OCI-LY3 (cell line): ENCODE data around the gene ROBO1.

Experiments
- CTCF ChIP-seq: fragments of 200-600, 300-600 bp; sonication (generic); IDR thresholded peaks from 2 replicates; pipeline ENCODE4 v1.5.1; 2014; ENCODE audit warnings: antibody characterized with exemption, low read length, low read depth
- EZH2phosphoT487 ChIP-seq: fragments of 200-600 bp; shearing (Covaris generic); IDR thresholded peaks from 2 replicates; pipeline ENCODE4 v1.6.1; 2018; ENCODE audit warnings: antibody characterized with exemption, mixed run types, low read depth

DNA sequence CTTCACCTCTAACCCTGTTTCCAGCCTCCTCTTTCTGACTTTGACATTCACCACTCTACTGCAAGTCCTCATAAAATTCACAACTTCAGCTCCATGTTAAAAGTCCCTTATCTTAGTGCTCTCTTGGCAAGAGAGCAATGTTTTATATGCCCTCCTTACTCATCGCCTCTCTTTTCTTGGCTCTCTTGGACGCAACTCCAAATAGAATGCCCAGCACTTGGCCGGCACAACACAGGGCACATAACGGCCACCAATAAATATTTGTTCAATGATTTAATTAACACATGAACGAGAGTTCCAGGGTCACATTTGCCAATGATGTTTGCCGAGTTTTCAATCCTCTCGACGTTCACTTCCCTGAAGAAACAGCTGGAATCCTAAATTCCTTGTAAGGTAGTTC lies 401.4 kb downstream of the ROBO1 start:
- TF ChIP-seq CTCF: no peak
- TF ChIP-seq EZH2phosphoT487: no peak
